ENCODE measurements around the gene G6PC1.

DNA sequence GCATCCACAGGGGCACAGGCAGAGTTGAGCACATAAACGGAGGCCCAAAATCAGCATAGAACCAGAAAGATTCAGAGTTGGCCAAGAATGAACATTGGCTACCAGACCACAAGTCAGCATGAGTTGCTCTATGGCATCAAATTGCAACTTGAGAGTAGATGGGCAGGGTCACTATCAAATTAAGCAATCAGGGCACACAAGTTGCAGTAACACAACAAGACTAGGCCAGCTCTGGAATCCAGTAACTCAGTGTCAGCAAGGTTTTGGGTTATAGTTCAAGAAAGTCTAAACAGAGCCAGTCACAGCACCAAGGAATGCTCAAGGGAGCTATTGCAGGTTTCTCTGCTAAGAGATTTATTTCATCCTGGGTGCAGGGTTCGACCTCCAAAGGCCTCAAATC is 12.9 kb downstream of the G6PC1 start:
- TF ChIP-seq EZH2 (IDR thresholded peaks at IDR 0.05; ENCODE audit: insufficient read depth, poor library complexity, severe bottlenecking) = no peak
- no peak for TF ChIP-seq EZH2phosphoT487 (IDR thresholded peaks at IDR 0.05; ENCODE audit: insufficient read depth, low read depth)

Data from GM23248 (cell line).